Measurements from ENCODE around the gene MKNK1. TPM values are rescaled to one million over a fixed set of nuclear protein-coding genes. Genes with fewer than 3 reads are reported as not detected.

Gene MKNK1
- polyA plus RNA-seq, 1 donor (not counting 4 experiments of a cell fraction or from before 2014, with no cell fraction given) = 55.7 TPM

GRCh38 chr1:46517932-46518498, 86.1 kb downstream of the MKNK1 start:
- Histone ChIP-seq H3K9me3 (ENCODE audit: control insufficient read depth, low read depth, low read length) (no peaks in the 10 kb centered on the region), H3K4me2 (ENCODE audit: control insufficient read depth, extremely low read depth, insufficient read depth, low read depth, low read length) (no peak overlapping the region), H3K9me1 (ENCODE audit: control insufficient read depth, extremely low read depth, insufficient read depth, low read length) (no peaks in the 10 kb centered on the region), H3K79me2 (ENCODE audit: control insufficient read depth, insufficient read depth, low read length) (no peaks in the 10 kb centered on the region), H3K27me3 (ENCODE audit: control insufficient read depth, extremely low read depth, insufficient read depth, low read length) (no peaks in the 10 kb centered on the region), H3K4me1 (ENCODE audit: control insufficient read depth, extremely low read depth, insufficient read depth, low read length) (peaks cover 37% of the 10 kb centered on the region), H3K9ac (ENCODE audit: control insufficient read depth, extremely low read depth, insufficient read depth, low read length) (no peak overlapping the region), H2AFZ (ENCODE audit: control insufficient read depth, low read length) (no peak overlapping the region), H3K36me3 (ENCODE audit: control insufficient read depth in 2 of 2, extremely low read depth in 1 of 2, insufficient read depth in 2 of 2, low read length in 2 of 2) (no peaks in the 10 kb centered on the region), H3K4me3 (ENCODE audit: control insufficient read depth in 2 of 3, extremely low read depth in 1 of 3, insufficient read depth in 2 of 3, low read depth in 1 of 3, low read length in 3 of 3) (no peak overlapping the region), H3K27ac (ENCODE audit: control insufficient read depth, insufficient read depth, low read length) (no peak overlapping the region), H4K20me1 (ENCODE audit: control insufficient read depth, extremely low read depth, insufficient read depth, low read length) (no peaks in the 10 kb centered on the region)
- DNase-seq (ENCODE audit: low read depth, low spot score) (no peak), FAIRE-seq (no peak)
- TF ChIP-seq EZH2 (IDR thresholded peaks at IDR 0.05; ENCODE audit: low read length) (no peak), CTCF (optimal IDR thresholded peaks at IDR 0.05 in 1 of 3, IDR thresholded peaks at IDR 0.05 in 1 of 3, conservative IDR thresholded peaks at IDR 0.05 in 1 of 3; ENCODE audit: extremely low read depth in 1 of 3, insufficient read depth in 2 of 3, low read length in 3 of 3) (no peak)
- dilution Hi-C loops (cut with MboI; ENCODE audit: extremely low pct_ligation_motif_present, low sequenced_read_pairs) = no loop called here

GRCh38 chr1:46517010-46517600, 87.0 kb downstream of the MKNK1 start:
- Histone ChIP-seq H3K27ac (ENCODE audit: control insufficient read depth, insufficient read depth, low read length) (no peak overlapping the region), H2AFZ (ENCODE audit: control insufficient read depth, low read length) (peak overlapping the region; percentile 53), H3K9me3 (ENCODE audit: control insufficient read depth, low read depth, low read length) (no peaks in the 10 kb centered on the region), H3K79me2 (ENCODE audit: control insufficient read depth, insufficient read depth, low read length) (no peaks in the 10 kb centered on the region), H3K4me2 (ENCODE audit: control insufficient read depth, extremely low read depth, insufficient read depth, low read depth, low read length) (peak overlapping the region; percentile 49), H4K20me1 (ENCODE audit: control insufficient read depth, extremely low read depth, insufficient read depth, low read length) (no peaks in the 10 kb centered on the region), H3K27me3 (ENCODE audit: control insufficient read depth, extremely low read depth, insufficient read depth, low read length) (no peaks in the 10 kb centered on the region), H3K9ac (ENCODE audit: control insufficient read depth, extremely low read depth, insufficient read depth, low read length) (no peak overlapping the region), H3K9me1 (ENCODE audit: control insufficient read depth, extremely low read depth, insufficient read depth, low read length) (no peaks in the 10 kb centered on the region), H3K36me3 (ENCODE audit: control insufficient read depth in 2 of 2, extremely low read depth in 1 of 2, insufficient read depth in 2 of 2, low read length in 2 of 2) (no peaks in the 10 kb centered on the region), H3K4me1 (ENCODE audit: control insufficient read depth, extremely low read depth, insufficient read depth, low read length) (peaks cover 28% of the 10 kb centered on the region), H3K4me3 (ENCODE audit: control insufficient read depth in 2 of 3, extremely low read depth in 1 of 3, insufficient read depth in 2 of 3, low read depth in 1 of 3, low read length in 3 of 3) (no peak overlapping the region)
- dilution Hi-C loops (cut with MboI; ENCODE audit: extremely low pct_ligation_motif_present, low sequenced_read_pairs) = no loop called here
- FAIRE-seq (peak; percentile 93), DNase-seq (ENCODE audit: low read depth, low spot score) (no peak)
- TF ChIP-seq EZH2 (IDR thresholded peaks at IDR 0.05; ENCODE audit: low read length) (no peak), CTCF (optimal IDR thresholded peaks at IDR 0.05 in 1 of 3, IDR thresholded peaks at IDR 0.05 in 1 of 3, conservative IDR thresholded peaks at IDR 0.05 in 1 of 3; ENCODE audit: extremely low read depth in 1 of 3, insufficient read depth in 2 of 3, low read length in 3 of 3) (no peak)
